Measurements from ENCODE around the gene CDH5.

The CDH5 gene

DNA sequence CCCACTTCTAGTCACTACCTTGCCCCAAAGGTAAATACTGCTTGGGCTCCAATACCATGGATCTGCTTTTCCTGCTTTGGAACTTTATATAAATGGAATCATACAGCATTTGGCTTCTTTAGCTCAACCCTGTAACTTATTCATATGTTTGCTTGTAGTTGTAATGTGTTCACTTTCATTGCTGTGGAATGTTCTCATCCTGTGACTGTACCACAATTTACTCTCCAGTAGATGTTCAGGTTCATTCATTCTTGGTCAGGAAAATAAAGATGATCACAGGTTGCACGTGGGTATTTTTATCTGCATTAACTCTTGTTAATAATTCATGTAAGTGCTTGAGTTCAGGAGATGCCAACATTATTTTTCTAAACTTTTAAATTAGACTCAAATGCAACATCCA is 53.9 kb downstream of the CDH5 start:
- no peak for DNase-seq

DNA sequence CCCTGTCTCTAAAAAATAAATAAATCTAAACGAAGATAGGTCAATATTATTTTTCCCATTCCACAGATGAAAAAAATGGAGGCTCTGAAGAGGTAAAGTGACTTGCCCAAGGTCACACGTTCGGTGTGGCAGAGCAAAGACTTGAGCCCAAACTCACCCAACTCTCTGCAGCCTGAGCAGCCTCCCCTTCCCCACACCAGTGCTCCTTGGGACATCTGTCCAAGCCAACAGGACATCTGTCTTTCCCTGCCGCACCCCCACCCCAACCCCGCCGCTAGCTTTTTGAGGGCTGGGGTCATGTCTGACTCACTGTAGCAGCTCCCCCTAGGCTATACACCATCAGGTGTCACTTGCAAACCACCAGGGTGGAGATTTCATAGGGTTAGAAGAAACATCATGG is 55.4 kb downstream of the CDH5 start:
- no peak for DNase-seq

DNA sequence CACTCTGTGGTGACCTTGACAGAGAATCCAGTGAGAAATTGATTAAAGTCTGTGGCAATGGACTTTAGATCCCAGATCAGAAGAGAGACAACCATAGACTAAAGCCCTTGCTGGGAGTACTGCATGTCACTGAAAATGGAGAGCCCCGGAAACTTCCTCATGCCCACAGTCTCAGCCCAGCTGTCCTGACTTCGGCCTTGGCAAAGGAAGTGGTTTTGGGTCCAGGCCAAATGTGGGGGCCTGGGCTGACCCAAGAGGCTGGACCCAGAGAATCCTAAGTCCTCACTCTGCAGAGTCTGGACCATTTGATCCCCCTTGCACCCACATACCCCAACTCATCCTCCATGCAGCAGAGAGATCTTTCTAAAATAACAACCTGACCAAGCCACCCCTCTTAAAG is 55.9 kb downstream of the CDH5 start:
- DNase-seq = no peak

DNA sequence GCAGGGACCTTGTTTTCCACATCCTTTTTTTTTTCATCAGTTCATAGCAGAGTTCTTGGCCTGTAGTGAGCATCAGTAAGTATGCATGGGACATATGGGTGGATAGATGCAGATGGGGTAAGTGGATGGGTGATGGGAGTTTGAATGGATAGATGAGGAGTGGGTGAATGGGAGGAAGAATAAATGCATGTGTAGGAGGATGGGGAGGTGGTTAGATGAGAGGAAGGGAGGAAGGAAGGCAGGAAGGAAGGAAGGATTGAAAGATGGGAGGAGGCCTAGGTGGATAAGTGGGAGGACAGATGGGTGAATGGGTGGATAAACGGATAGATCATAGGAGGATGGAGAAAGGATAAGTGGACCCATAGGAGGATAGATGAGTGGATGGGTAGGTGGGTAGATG is 56.7 kb downstream of the CDH5 start:
- DNase-seq = no peak

DNA sequence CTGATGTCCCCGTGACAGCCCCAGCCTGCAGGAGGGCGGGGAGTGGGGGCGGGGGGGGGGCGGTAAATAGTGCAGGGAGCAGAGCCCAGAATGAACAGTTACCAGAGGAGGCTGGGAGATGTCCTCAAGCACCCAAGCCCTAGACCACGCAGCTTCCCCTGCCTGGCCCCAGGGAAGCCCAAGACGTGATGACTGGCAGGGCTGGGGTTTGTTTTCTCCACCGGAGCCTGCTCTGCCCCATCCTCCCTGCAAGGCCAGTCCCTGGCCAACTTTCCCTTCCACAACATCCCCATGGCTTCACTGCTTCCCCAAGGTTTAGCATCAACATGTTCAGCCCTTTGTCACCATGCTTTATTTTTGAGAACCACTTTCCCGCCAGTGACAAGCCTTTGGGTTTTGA is 59.2 kb downstream of the CDH5 start:
- no peak for DNase-seq

DNA sequence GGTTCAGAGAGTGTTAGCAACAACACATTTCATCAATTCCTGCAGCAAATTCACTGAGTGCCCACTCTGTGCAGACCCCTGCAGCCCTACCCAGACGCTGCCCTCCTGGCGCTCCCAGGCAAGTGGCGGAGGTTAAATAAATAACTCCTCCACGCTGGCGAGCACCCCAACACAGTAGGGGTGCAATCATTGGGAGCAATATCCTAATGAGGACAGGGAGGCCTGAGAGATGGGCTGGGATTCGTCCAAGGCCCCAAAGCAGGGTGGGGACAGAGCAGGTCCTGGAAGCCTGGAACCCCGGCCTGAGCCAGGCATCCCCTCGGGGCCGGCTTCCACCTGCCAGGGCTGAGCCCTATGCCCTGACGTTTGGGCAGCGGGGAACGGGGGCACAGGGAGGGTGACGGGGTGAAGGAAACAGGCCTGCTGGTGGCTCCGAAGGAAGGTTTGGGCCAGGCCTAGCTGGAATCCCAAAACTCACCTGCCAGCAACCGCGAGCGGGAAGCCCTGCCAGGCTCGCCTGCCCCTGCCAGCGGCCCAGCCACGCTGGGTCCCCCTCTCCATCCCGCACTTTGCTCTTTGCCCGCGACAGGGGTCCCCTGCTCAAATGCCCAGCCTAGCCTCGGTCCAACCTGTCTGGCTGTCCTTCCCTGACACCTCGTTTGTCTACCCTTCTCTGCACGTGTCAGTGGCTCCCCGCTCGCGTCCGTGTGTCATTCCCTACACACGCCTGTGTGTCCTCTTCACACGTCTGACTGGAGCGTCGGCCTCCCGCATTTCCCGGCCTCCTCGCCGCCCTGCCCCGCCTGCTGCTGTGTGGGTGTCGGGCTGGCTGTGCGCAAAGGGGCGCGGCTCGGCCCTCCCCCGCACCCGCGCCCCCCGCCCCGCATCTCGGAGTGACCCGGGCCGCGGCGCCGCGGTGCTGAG is 59.9 kb downstream of the CDH5 start:
- no peak for DNase-seq

DNA sequence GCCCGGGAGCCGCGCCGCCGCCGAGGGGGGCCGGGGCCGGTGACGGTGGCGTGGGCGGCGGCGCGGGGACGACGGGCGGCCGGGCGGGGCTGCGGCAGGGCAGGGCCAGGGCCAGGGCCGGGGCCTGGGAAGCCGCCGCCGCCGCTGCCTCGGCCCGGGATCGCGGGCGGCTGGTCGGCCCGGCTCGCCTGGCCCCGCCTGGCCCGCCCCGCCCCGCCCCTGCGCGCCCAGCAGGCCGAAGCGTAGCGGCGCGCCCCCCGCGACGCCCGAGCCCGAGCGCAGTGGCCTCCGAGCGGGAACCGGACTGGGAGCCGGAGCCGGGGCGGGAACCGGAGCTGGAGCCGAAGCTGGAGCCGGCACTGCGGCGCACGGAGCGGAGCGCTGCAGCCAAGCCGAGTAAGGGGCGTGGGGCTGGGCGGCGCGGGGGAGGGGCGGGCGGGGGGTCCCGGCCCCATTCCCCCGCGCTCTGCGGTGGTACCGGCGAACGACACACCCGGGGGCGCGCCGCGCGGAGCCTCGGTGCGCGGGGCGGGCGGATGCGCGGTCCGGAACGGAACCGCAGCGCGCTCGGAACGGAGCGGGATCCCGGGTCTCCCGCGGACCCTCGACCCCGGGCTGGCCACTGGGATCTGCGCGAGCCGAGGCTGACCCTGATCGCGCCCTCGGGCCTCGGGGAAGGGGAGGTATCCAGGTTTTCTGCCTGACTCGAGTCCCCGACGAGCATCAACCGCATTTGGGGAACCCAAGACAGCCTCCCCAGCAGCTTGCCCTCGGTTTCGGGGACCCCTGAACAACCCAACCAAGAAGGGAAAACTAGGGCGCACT is 60.8 kb downstream of the CDH5 start, which contains the start of gene BEAN1:
TSS of gene BEAN1 (plus strand) at position 260 of the 825 bp plus-strand sequence. CDS start 10,382 bp downstream, outside the sequence.
- no peak for DNase-seq

DNA sequence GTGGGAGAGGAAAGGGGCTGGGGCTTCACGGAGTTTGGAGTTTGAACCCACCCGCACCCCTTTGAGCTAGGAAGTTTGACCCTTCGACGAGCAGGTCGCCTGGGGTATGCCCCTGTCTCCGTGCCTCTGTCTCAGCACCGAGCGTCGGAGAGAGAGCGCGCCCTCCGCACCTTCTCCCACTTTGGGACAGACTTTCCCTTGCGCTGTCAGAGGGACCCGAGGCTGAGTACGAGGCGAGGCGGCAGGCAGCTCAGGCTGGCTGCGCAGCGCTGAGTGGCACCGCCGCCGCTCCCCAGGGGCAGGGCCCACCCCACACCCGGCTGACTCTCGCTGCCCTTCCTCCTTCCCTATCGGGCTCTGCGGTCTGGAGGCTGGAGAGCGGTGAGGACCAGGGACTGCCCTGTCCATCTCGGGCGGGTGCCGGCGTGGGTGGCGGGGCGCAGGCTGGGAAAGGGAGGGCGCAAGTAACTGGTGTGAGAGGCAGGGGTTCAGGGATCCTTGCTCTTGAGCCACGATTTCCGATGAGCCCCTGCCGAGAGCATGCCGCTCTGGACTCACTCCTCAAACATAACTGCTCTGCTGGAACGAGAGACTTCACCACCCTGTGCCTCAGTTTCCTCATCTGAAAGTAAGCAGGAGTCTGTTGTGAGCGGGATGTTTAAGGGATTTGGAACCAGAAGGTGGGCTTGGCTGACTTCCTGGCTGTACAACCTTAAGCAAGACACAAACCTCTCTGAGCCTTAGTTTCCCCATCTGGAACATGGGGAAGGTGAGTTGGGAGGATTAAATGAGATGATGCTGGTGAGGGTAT is 61.6 kb downstream of the CDH5 start:
- DNase-seq = no peak

DNA sequence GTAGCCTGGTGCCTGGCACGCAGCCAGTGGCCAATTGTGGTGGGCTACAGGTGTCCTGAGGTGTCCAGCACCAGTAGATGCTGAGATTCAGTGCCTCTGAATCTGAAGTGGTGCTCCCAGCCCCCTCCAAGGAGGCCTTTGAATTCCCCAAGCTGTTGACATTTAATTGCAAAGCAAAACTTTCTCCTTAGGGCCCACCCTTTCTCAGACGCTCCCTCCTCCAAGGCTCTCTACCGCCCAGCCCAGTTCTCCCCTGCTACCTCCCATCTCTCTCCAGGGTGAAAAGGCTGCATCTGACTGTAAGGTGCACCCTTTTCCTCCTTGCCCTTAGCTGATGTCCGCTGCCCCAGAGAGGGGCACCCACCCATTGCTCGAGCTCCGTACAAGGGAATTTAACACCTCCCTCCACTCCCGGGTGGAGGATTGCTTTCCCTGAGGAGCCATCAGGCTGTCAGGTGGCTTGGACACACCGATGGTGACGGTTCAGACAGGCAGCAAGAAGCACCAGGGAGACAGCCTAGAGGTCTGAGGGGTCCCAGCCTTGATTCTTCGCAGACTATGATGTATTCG is 62.3 kb downstream of the CDH5 start:
- DNase-seq = no peak

DNA sequence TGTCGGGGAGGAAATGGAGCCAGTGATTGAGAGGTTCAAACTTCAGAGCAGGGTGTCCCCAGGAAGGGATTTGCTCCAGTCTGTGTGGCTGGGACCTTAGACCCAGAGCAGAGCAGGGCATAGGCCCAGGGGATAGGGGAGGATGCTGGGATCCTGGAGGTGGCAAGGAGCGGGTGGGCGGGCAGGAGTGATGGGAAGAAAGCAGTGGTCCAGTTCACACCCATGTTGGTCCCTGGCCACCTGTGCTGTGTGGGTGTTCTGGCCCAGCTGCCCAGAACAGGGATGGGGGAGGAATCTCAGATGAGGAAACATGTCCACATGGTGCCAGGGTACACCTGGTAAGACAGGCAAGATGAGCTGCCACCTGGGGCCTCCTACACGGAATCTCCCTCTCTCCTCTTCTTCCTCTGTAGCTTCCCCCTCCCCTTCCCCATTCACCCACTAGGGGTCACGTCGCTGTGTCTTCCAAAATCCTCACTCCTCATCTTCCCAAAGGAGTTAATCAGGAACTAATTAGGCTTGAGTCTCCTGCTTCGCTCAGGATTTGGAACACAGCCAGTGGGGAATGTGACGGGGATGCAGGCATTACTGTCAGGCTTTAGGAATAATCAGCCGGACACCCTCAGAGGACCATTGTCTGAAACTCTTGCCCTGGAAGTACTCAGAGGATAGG is 62.9 kb downstream of the CDH5 start:
- no peak for DNase-seq

DNA sequence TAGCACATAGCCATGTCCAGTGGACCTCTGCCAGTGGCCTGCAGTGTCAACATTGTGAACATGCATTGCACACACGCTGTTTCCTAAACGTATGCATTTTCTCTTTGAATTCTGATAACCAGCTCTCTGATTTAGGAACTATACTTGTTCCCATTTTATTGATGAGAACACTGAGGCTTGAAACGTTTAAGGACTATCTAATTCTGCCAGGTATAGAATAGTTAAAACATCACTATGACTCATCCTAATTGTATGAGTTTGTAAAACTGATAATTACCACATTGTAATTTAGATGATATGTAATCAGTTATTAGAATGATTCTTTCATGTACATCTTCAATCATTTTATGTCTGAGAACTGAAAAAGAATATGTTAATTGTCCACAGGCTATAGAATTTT is 63.7 kb downstream of the CDH5 start:
- DNase-seq = no peak

DNA sequence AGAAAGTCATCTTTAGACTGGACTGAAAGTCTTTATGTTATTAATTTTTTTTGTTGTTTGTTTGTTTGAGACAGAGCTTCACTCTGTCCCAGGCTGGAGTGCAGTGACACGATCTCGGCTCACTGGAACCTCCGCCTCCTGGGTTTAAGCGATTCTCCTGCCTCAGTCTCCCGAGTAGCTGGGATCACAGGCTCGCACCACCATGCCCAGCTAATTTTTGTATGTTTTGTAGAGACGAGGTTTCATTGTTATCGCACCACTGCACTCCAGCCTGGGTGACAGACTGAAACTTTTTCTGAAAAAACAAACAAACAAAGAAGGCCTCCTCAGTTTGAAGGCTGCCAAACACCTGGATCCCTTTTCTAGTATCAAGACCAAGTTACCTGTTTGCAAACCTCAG is 65.3 kb downstream of the CDH5 start:
- no peak for DNase-seq

DNA sequence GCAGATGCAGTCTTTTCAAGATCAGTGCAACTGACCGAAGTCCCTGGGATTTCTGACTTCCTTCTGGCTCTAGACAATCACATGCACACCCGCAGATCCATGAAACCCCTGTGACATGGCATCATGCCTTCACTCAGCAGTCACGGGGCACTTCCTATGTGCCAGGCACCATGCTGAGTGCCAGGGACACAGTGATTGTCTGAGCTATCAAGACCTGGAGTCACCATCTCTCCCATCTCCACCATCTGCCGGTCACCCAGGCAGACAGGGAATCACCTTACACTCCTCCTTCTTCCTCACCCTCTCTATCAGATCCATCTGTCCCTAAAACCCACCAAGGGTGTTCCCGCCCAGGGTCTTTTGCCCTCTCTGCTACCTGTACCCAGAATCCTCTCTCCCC is 65.9 kb downstream of the CDH5 start:
- no peak for DNase-seq

DNA sequence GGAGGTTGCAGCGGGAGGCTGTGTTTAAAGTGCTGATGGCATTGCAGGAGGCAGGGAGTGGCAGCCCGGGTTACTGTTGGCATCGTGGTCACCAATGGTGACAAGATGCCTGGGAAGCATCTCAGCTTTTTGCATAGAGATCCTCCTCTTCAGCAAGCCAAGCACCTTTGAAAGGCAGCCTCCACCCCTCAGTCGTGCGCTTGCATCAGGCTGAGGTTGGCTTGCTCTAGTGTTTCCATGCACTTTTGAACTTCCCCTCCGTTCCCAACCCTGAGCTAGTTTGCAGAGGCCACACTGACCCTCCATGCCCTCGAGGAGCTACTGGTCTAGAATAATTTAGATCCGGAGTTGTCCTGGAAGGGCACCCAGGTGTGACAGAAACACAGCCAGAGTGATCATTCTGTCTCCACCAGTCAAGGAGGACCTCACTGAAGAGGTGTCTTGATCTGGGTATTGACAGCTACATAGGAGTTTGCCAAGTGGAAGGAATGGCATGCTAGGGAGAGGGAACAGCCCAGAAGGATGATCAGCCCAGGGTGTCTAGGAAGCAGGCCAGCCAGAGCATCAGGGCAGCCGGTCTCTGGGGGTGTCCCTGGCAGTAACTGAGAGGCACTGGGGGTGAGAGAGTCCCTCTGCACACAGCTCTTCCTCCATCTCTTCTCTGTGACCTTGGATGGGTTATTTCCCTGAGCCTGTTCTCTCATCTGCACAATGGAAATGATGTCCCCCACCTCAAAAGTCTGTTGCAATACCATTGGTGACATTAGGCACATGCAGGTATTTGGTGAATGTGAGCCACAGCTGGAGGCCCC is 68.3 kb downstream of the CDH5 start:
- no peak for DNase-seq

DNA sequence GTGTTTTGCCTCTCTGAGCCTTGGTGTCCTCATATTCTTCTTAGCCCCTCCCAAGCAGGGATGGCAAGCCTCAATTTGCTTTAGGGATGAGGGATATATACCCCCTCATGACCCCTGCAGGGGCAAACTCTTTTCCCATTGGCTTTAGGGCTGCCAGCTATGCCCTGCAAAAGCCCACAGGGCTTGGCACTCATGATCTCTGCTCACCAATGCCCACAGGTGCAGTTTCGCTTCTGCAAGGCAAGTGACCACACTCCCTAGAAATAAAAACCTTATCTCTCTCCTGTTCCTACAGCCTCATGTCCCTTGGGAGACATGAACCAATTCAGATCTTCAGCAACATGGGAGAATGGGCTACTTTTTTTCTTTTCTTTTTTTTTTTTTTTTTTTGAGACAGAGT is 69.4 kb downstream of the CDH5 start:
- no peak for DNase-seq

DNA sequence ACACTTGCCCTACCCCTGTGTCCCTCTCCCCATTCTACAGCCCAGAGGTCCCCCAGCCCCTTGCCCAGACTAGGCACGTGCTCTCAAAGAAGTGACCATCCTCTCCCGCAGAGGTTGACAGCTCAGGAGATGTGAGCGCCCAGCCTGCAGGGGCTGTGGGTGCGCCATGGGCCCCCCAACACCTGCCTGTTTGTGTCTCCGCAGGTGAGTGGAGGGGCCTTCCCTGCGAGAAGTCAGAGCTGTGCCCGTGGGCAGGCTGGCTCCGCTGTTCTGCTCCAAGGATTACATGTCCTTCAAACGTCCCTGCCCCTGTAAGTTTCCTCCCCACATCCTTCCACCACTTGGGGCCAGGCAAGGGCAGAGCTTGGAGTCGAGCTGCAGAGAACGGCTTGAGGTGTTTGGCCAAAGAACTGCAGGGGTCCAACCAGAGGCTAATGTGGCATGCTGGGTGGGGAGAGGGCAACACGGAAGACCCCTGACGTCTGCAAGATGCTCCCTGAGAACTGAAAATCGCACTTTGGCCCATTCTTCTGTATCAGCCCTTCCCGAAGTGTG is 71.0 kb downstream of the CDH5 start:
- DNase-seq = no peak

DNA sequence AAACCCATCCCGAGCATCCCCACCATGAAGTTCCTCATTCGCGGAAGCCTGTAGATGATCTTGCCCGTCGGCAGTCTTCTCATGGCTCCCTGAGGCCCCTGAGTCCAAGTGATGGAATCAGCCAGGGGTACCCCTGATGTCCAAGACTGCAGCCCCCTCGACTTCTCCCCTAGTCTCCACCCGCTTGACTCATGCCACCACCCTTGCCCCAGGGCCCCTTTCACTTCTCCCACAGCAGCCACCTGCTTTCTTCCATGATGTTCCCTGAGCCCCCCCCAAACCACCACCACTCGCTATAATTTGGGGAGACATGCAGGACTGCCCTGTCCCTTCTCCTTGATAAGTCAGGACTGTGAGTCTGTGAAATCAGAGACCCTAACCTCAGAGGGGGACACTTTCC is 72.0 kb downstream of the CDH5 start:
- no peak for DNase-seq

DNA sequence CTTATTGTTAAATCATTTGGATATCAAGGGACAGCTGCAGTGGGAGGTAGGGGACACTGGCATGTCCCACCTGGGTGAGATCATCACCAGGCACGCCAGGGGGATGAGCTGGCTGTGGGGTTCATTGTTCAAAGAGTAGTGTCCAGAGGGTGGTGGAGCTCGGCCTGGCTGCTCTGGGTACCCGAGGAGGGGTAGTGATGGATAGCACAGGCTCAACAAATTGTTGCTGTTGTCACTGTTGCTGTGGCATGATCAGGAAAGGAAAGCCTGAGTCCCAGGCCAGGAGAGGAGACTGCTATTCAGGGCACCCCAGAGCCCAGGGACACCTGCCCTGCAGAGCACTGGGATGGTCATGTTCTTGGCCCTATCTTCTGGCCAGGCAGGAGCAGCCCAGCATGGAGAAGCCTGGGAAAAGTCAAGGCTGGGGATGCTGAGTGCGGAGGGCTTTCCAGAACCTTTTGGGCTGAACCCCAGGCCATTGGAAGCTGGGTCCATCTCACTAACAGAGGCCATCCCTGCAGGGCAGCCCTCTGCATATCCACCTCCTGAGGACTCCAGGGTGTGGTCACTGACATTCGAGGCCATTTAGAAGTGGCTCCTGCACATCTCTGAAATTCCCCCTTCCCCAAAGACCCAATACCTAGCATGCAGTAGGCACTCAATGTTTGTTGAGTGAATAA is 72.7 kb downstream of the CDH5 start:
- no peak for DNase-seq

DNA sequence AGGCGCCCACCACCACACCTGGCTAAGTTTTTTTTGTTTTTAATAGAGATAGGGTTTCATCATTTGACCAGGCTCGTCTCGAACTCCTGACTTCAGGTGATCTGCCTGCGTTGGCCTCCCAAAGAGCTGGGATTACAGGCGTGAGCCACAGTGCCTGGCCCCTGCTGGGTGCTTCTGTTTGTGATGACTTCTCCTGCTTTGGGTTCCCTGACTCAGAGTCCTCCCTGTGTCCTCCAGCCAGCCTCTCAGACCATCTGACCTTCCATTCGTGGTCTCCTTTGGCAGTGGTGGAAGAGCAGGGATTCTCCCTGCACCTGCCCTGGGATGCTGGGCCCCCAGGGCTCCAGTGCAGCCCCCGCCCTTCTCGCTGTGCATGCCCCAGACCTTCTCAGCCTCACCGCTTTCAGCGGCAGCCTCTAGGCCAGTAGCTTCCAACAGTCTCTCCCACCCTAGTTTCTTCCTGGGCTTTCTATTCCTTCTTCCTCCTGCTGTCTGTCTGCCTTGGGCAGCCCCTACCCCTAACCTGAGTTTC is 73.8 kb downstream of the CDH5 start:
- no peak for DNase-seq

DNA sequence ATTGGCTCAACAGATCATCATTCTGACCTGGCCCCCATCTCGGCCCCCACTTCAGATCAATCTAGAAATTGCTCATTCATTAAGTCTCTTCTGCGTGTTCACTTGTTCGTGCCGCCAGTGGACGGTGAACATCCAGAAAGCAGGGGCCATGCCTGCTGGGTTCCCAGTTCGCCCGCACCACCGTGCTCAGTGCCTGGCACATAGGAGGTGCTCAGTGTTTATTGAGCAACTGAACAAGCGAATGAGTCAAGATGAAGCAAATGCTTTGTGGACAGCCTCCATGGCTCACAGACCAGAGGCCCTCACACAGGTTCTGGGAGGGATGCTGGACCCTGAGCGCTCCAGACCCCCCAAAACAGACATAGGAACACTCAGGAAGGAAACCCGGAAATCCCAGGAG is 74.5 kb downstream of the CDH5 start:
- DNase-seq = no peak

All from activated effector memory CD4-positive, alpha-beta T cell treated with anti-CD3 and anti-CD28 coated beads, Interleukin-2, amount 50 U/mL, for 16 hours (primary cell).